ENCODE results near the gene TEAD1.

TEAD1 gene

DNA sequence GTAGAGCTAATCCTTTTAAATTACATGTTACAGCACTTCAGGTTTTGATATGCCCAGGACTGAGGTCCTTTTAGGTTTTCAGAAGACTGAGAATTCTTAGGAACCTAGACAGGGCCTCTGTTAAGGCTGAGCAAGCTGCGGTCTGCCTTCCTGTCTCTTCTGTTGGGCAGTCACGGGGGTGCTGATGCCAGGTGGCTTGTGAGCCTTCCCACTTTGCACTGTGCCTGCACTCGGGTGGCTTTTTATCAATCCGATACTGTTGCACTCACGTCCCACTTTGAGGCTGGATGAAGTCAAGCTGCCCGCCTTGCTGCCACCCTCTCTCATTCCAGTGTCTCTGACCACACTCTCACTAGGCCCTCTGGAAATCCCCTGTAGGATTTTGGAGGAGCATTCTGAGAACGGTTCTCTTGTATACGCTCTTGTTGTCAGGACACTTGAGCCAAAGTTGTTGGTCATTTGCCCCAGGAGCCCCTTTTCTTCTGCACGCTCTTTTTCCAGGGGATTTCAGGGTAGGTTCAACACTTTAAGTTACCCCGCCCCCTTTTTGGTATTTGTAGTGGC is 141.8 kb downstream of the TEAD1 start:
- no peak for DNase-seq

GRCh38 chr11:12817681-12818332 is 143.6 kb downstream of the TEAD1 start:
- DNase-seq, result no peak

GRCh38 chr11:12818333-12819015 is 144.3 kb downstream of the TEAD1 start:
- DNase-seq, result no peak

- DNase-seq, result no peak
Measured at GRCh38 chr11:12822392-12823022, 148.3 kb downstream of the TEAD1 start.

DNA sequence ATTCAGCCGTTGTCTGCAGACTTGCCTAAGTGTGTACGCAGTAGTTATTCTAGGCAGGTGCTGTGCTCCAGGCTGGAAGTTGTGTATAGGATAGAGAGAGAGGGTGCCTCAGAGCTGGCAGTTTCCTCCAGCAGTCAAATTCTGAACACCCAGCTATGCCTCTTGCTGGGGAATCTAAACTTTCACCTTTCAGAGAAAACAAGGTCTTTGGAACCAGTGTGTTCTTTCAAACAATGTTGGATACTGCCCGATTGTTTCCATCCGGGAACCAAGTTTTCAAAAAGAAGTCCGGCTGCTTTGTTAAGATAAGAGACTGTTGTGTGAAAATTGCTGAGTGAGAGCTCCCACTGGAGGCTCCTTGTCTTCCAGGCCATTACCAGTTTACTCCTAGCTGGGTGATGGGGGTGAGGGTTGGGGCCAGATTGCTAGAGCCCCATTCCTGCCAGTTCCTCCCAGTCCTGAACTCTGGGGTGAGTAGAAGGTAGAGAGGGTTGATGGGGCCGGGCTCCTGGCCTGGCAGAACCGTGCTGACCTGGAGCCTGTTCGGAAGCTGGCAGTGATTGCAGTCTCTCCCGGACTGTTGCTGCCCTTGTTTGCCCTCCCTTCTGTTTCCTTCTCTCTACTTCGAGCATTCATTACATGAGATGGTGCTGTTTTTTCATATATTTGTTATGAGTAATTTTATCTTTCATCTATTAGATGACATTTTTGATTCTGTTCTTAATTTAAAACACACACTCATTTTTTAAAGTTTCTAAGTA is 150.2 kb downstream of the TEAD1 start:
- DNase-seq, result no peak

GRCh38 chr11:12826441-12826840 is 152.2 kb downstream of the TEAD1 start:
- no peak for DNase-seq

DNA sequence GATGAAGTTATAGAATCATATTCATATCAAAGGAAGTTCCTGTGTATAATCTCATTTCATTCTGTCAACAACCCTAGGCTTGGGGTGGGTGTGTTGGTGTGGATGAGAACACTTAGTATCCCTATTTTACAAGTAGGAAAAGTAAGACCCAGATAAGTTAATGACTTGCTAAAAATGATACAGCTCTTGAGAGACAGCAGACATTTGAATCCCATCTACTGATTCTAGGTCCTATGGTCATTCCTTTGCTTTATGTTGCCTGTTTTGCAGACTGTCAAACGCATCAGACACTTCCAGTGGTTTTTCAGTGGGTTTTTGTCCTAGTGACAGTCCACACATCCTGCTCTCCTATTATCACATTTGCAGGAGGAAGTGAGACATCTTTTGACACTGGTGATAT is 153.1 kb downstream of the TEAD1 start:
- DNase-seq, result no peak

GRCh38 chr11:12827929-12828812 is 153.9 kb downstream of the TEAD1 start:
- peak; percentile 58 to 73 for DNase-seq

GRCh38 chr11:12829131-12829530 is 154.9 kb downstream of the TEAD1 start:
- DNase-seq, result no peak

DNA sequence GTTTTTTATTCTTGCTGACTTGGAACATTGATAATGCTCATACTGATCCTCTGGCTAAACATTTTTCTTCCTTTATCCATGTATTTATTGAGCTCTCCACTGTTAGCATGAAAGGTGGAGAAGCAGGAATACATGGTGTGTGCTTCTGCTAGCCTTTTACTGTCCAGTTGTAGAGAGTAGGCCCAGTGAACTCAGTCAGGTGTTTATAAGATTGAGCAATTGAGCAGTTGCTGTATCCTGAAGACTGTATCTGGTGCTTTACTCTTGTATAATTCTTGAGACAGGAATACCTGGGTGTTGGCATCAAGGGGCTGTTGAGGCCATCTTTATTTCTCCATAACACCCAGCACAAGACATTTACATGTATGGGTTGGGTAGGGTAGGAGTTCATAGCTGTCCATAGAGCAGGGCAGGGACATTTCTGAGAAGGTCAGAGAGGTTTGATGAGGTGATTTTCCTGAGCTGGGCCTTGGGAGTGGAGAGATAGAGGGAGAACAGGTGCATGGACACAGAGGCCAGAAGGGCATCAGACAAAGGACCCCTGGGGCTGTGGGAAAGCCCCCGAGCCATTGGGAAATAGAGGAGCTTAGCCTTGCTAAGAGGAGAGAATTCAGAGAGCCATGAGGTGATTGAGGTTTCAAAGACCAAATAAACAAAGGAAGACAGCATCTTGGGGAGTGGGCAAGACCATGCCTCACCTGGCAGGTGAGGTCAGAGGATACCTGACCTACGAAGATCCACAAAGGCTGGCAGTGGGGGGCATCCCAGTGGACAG is 155.5 kb downstream of the TEAD1 start:
- DNase-seq, result no peak

DNA sequence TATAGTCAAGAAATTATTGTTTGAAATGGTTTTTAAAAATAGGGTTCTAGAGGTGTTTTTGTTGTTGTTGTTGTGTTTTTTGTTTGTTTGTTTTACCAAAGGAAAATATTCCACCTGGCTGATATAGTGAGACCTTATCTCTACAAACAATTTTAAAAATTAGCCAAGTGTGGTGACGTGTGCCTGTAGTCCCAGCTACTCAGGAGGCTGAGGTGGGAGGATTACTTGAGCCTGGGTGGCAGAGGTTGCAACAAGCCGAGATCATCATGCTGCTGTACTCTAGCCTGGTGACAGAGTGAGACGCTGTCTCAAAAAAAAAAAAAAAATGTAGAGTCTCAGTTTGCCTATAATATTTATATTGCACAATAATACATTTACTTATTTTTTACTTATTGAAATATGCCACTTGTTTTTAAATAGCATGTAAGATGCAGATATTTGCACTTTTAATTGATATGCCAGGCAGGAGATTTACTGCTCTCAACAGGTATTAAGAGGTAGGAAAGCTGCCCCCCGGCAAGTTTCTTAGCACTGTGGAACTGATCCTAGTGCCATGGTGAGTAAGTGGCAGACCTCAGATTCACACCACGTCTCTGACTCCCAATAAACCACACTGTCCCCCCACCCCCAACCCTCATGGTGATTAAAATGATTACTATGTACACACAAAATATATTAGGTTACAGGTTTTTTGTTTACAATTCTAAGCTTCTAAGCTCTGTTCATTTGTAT is 157.4 kb downstream of the TEAD1 start:
- no peak for DNase-seq

DNA sequence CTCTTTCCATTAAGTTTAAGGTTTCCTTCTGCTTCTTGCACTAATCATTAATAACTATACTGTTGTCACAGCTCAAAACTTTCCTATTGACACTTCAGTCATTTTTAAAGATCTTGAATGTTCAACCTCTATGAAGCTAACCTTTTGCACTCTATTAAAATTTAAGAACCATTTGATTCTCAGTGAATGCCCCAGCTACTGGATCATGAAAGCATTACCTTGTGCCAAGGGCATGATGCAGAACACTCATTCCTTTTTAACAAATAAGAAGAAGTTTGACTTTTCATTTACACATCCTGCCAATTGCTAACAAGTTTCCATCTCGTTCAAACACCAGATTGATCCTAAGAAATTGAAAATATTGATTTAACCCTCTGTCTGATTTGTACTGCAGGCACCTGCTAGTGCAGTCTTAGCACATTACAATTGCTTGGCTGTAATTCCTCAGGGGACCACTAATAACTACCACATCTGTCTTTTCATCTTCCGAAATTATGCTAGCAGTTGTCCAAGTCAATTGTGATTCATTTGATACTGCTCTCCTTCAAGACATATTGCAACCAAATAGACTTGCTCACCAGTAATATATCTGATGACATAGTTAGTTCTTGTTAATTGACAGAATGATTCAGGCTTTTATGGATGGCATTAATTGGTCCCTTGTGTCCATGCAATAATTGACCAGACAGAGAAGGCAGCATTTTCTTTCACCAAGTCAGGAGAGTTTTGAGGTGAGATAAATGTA is 158.4 kb downstream of the TEAD1 start:
- DNase-seq, result no peak

GRCh38 chr11:12834166-12834565 is 159.9 kb downstream of the TEAD1 start:
- DNase-seq, result no peak

DNA sequence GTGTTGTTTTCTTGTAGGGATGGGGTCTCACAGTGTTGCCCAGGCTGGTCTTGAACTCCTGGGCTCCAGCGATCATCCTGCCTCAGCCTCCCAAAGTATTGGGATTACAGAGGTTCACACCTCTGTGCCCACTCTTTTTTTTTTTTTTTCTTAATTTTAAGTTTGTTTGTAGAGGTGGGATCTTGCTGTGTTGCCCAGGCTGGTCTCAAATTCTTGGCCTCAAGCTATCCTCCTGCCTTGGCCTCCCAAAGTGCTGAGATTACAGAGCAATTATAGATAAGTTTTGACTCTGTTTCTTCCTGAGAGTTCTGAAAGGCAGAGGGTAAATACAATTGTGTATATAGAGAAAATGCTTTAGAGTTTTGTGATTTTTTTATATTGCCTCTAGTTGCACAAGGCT is 160.4 kb downstream of the TEAD1 start:
- DNase-seq, result no peak

GRCh38 chr11:12835286-12835685 is 161.1 kb downstream of the TEAD1 start:
- no peak for DNase-seq

DNA sequence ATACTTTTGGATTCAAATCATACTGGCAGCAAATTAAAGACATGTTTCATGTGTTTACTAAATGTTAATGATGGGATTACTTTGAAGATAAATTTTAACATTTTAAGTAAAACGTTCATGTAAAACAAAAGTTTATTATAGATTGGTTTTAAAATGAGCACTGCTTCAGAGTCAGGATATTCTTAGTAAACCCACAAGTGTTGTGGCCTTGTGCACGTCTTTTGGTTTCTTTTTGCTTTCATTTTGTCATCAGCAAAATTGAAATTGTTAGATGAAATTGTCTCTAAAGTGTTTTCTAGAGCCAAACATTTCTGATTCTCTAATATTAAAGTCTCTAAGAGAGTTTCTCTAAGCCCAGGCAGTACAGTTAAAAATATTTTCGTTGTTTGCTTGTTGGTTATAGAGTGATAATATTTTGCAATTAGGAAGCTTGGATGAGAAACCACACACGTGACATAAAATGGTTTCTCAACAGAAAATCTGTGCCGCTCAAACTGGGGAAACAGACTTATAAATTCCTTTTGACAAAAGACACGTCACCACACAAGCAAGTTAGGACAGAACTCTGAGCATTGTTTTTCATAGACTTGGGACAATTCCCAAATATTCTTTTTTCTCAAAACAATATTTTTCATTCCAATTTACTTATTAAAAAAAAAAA is 164.4 kb downstream of the TEAD1 start:
- no peak for DNase-seq

- no peak for DNase-seq
Measured at GRCh38 chr11:12840871-12841660, 166.8 kb downstream of the TEAD1 start.

DNA sequence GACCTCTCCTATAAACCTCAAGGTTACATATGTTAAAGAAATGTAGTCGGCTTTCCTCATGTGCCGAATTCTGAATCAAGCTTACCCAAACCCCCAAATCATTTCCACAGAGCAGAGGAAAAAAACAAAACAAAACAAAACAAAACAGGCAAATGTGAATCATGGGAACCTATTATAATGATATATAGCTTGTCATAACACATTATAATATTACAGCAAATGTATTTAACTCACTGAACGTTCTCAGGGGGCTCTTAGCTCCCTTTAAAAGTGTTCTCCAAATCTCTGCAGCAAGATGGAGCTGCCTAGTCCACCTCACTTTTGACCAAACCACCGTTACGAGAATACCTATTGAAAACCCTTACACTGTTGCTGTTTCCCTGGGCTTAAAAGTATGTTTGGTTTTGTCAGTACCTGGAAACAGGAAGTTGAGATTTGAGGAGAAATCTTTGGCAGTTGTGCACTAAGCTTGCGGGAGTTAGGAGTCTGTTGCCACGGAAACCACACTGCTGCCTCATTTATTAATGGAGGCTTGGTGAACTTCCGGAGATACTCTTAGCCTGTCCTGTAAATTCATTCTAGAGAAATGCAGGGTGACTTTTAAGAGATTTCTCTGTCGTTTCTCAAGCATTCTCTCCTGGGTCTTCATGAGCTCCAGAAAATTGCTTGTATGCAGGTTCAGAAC is 167.9 kb downstream of the TEAD1 start:
- no peak for DNase-seq

Measured in hippocampal formation (tissue), 2 donors.